ENCODE data around the gene PSMD7. TPM values are rescaled to one million over a fixed set of nuclear protein-coding genes. Genes with fewer than 3 reads are reported as not detected.
A peak's percentile ranks its signal among the peaks of the same experiment; 100 is the strongest.

The PSMD7 gene
- total RNA-seq, 6 experiments from 2014 or later, result 39.2 to 53.3 (median 45.2) TPM

- Histone ChIP-seq H3K4me1 (peaks cover 0 to 13% (median 6%) of the 10 kb centered on the region in 4 donors), H3K27me3 (no peaks in the 10 kb centered on the region), H3K4me3 (no peak overlapping the region), H3K9me3 (no peaks in the 10 kb centered on the region), H3K36me3 (peaks cover 15 to 78% (median 47%) of the 10 kb centered on the region in 4 donors), H3K27ac (no peak overlapping the region)
- TF ChIP-seq CTCF (IDR thresholded peaks at IDR 0.05) (no peak), POLR2A (IDR thresholded peaks at IDR 0.05) (no peak)
- no peak for DNase-seq
- intact Hi-C loops (cut with DNase I), result loop anchor here in 1 of 2 donors (10.0 kb wide), 1 partner anchor 132 kb away; no protein-coding TSS in a partner anchor
- no peak for ATAC-seq
- 68% methylated on average over 5 of the region's 5 CpGs for WGBS (ENCODE audit: insufficient coverage, low coverage, low lambda C conversion rate, missing lambda C conversion rate)
Measured at GRCh38 chr16:74302341-74302740, 5.7 kb downstream of the PSMD7 start.

- Histone ChIP-seq H3K27ac (no peak overlapping the region), H3K9me3 (no peaks in the 10 kb centered on the region), H3K27me3 (no peaks in the 10 kb centered on the region), H3K4me1 (no peaks in the 10 kb centered on the region), H3K36me3 (peaks cover 15 to 72% (median 47%) of the 10 kb centered on the region in 4 donors), H3K4me3 (no peak overlapping the region)
- DNase-seq, result no peak
- no peak for TF ChIP-seq POLR2A (IDR thresholded peaks at IDR 0.05)
- TF ChIP-seq CTCF (IDR thresholded peaks at IDR 0.05), result peak in 3 of 4 donors; percentile 24 to 35 (median 33)
- 74% methylated on average over 10 of the region's 10 CpGs for WGBS (ENCODE audit: insufficient coverage, low coverage, low lambda C conversion rate, missing lambda C conversion rate)
- intact Hi-C loops (cut with DNase I), result loop anchor here in 1 of 2 donors (10.0 kb wide), 1 partner anchor 131 kb away; no protein-coding TSS in a partner anchor
- peak in 2 of 4 donors; percentile 18 for ATAC-seq
Measured at GRCh38 chr16:74304164-74304834, 7.7 kb downstream of the PSMD7 start.

- no peak overlapping the region for H3K27ac ChIP-seq
- DNase-seq (no peak), ATAC-seq (no peak)
- intact Hi-C loops (cut with DNase I), result loop anchor here in 1 of 2 donors (10.0 kb wide), 1 partner anchor 130 kb away; no protein-coding TSS in a partner anchor
- WGBS (ENCODE audit: insufficient coverage, low coverage, low lambda C conversion rate, missing lambda C conversion rate), result 74% methylated on average over 2 of the region's 2 CpGs
- H3K9me3 ChIP-seq, result no peaks in the 10 kb centered on the region
- no peaks in the 10 kb centered on the region for H3K4me1 ChIP-seq
- H3K4me3 ChIP-seq, result no peak overlapping the region
- no peaks in the 10 kb centered on the region for H3K27me3 ChIP-seq
- no peak for TF ChIP-seq POLR2A (IDR thresholded peaks at IDR 0.05)
- TF ChIP-seq CTCF (IDR thresholded peaks at IDR 0.05), result no peak
- peaks cover 15 to 71% (median 47%) of the 10 kb centered on the region in 4 donors for H3K36me3 ChIP-seq
Measured at GRCh38 chr16:74304835-74305176, 8.2 kb downstream of the PSMD7 start.

GRCh38 chr16:74305281-74305680, 8.7 kb downstream of the PSMD7 start:
- Histone ChIP-seq H3K36me3 (peaks cover 15 to 66% (median 45%) of the 10 kb centered on the region in 4 donors), H3K4me1 (no peaks in the 10 kb centered on the region), H3K4me3 (no peak overlapping the region), H3K27me3 (no peaks in the 10 kb centered on the region), H3K9me3 (no peaks in the 10 kb centered on the region), H3K27ac (no peak overlapping the region)
- TF ChIP-seq POLR2A (IDR thresholded peaks at IDR 0.05), result no peak
- TF ChIP-seq CTCF (IDR thresholded peaks at IDR 0.05), result no peak
- intact Hi-C loops (cut with DNase I), result loop anchor here in 1 of 2 donors (10.0 kb wide), 1 partner anchor 130 kb away; no protein-coding TSS in a partner anchor
- no peak for DNase-seq
- WGBS (ENCODE audit: insufficient coverage, low coverage, low lambda C conversion rate, missing lambda C conversion rate), result 79% methylated on average over 11 of the region's 11 CpGs
- ATAC-seq, result no peak
